GM12878 (cell line): ENCODE data around the gene HTD2. TPM values are rescaled to one million over a fixed set of nuclear protein-coding genes. Genes with fewer than 3 reads are reported as not detected.

Source experiments
- ATAC-seq: fragments of 200-7000 bp; cut with Tn5 transposase; 3 replicates; pipeline ENCODE4 v1.9.1; 2020; ENCODE audit warnings: mild to moderate bottlenecking, moderate library complexity
- BruUV-seq: library from RNA; stranded (reverse); fragments of 400-500 nt; replicated peaks from 2 replicates; lab custom pipeline; 2021; lab: Mats Ljungman, UMichigan
- CTCF ChIA-PET: fragments of 300-600 bp; sonication (Branson Sonifier 250); formaldehyde crosslinking; extraction: SDS; loops from one replicate; lab custom pipeline; 2021; ENCODE audit warnings: inconsistent platforms; lab: Yijun Ruan, JAX
- POLR2A ChIA-PET: fragments of 350-600 bp; formaldehyde crosslinking; extraction: SDS; loops from one replicate; lab custom pipeline; 2021; ENCODE audit warnings: inconsistent platforms; lab: Charles Lee
- RAD21 ChIA-PET: fragments of 300-600 bp; sonication (Branson Sonifier 250); formaldehyde crosslinking; loops from one replicate; lab custom pipeline; 2023; ENCODE audit warnings: antibody characterized with exemption; ENCODE audit not compliant: unreplicated experiment; lab: Charles Lee
- SMC1A ChIA-PET: fragments of 300-600 bp; sonication (Branson Sonifier 250); formaldehyde crosslinking; loops from one replicate; lab custom pipeline; 2023; ENCODE audit not compliant: unreplicated experiment, uncharacterized antibody; lab: Charles Lee
- DNase-seq: peaks from one replicate; pipeline ENCODE4 v3.0.0-alpha.2; 2011; ENCODE audit warnings: low read depth, low spot score
- FAIRE-seq: peaks from 3 replicates; lab custom pipeline; 2011; peaks lifted over from hg19 to GRCh38; lab: Jason Lieb, UNC
- H2AFZ ChIP-seq: 2 replicates; pipeline ENCODE4 v1.6.0; 2011; ENCODE audit warnings: low read depth, low read length, control low read depth; ENCODE audit not compliant: control insufficient read depth
- H3K27ac ChIP-seq: 2 replicates; pipeline ENCODE4 v1.5.1; 2011; ENCODE audit warnings: control low read depth; ENCODE audit not compliant: control insufficient read depth, insufficient read depth
- H3K27me3 ChIP-seq, 2 experiments: replicated peaks in 1 of 2; 2 replicates each; pipeline versions ENCODE4 v1.6.0 to v1.6.1; 2011; ENCODE audit warnings: low read length in 1 of 2; ENCODE audit not compliant: control insufficient read depth in 2 of 2, insufficient read depth in 2 of 2
- H3K36me3 ChIP-seq, 2 experiments: 2 replicates each; pipeline ENCODE4 v1.5.1; 2011; ENCODE audit warnings: low read length in 1 of 2; ENCODE audit not compliant: control insufficient read depth in 2 of 2, insufficient read depth in 2 of 2
- H3K4me1 ChIP-seq: 2 replicates; pipeline ENCODE4 v1.6.1; 2011; ENCODE audit warnings: mild to moderate bottlenecking, low read length, moderate library complexity, mixed read lengths; ENCODE audit not compliant: control insufficient read depth, insufficient read depth
- H3K4me2 ChIP-seq: 2 replicates; pipeline ENCODE4 v1.6.0; 2011; ENCODE audit warnings: control low read depth; ENCODE audit not compliant: control insufficient read depth, insufficient read depth
- H3K4me3 ChIP-seq: fragments of 200-600 bp; sonication (generic); 2 replicates; pipeline ENCODE4 v1.5.1; 2016
- H3K79me2 ChIP-seq: 2 replicates; pipeline ENCODE4 v1.6.0; 2011; ENCODE audit warnings: low read length; ENCODE audit not compliant: control insufficient read depth, insufficient read depth
- H3K9ac ChIP-seq: 2 replicates; pipeline ENCODE4 v1.8.0; 2011; ENCODE audit warnings: low read length, control low read depth, mixed read lengths; ENCODE audit not compliant: control insufficient read depth, insufficient read depth
- H3K9me3 ChIP-seq: replicated peaks from 3 replicates; pipeline ENCODE4 v1.5.1; 2011; ENCODE audit warnings: mild to moderate bottlenecking, low read length; ENCODE audit not compliant: control insufficient read depth, insufficient read depth
- H4K20me1 ChIP-seq: 2 replicates; pipeline ENCODE4 v1.6.0; 2011; ENCODE audit not compliant: control insufficient read depth, insufficient read depth
- RAD21 ChIP-seq: IDR thresholded peaks from 2 replicates; pipeline ENCODE4 v1.6.1; 2011; ENCODE audit warnings: mild to moderate bottlenecking, low read depth, low read length, moderate library complexity; ENCODE audit not compliant: insufficient read depth
- WGBS: methylation state at CpG from one replicate; pipeline ENCODE4 v1.1.6; 2016; ENCODE audit warnings: low lambda C conversion rate; ENCODE audit not compliant: insufficient replicate concordance, insufficient coverage; ENCODE audit errors: missing lambda C conversion rate; 5-methylcytosine and 5-hydroxymethylcytosine counted together
- in situ Hi-C: fragments of 300-500 bp; cut with MboI; formaldehyde crosslinking; loops from 9 replicates; pipeline ENCODE4 v1.14.3; 2018; ENCODE audit warnings: mixed read lengths
- intact Hi-C: fragments of 100-400 bp; cut with micrococcal nuclease; formaldehyde crosslinking; loops from one replicate; pipeline ENCODE4 v1.14.2; 2022; ENCODE audit not compliant: unreplicated experiment
- polyA plus RNA-seq, 11 experiments: library from polyadenylated mRNA; depleted of rRNA in 4 of 11; unstranded in 6 of 11; stranded (reverse) in 5 of 11; fragments of >200 nt; fragmentation: Nextera tagmentation in 4 of 11; fragmentation: Illumina TruSeq in 1 of 11; extraction: Ambion mirVana in 4 of 11; extraction: Trizol in 1 of 11; gene quantifications; 1 replicate in 1 of 11; 2 replicates in 10 of 11; pipeline versions ENCODE4 v1.2.1 to v1.2.3, GENCODE V29; 2011 to 2016; ENCODE audit warnings: inconsistent platforms in 2 of 11, missing spikeins in 2 of 11, low read depth in 1 of 11
- total RNA-seq, 4 experiments: library from RNA; depleted of rRNA in 3 of 4; stranded (reverse); fragments of >200 nt in 3 of 4; fragmentation: Illumina TruSeq in 1 of 4; extraction: Trizol in 1 of 4; gene quantifications; 2 replicates each; pipeline versions ENCODE4 v1.2.1 to v1.2.3, GENCODE V29; 2013 to 2021
- TF ChIP-seq, protein P1 (sequence below): fragments of 450-650 bp; IDR thresholded peaks from 2 replicates; pipeline ENCODE4 v1.6.1; 2016; ENCODE audit warnings: mild to moderate bottlenecking

HTD2 gene
- total and polyA plus RNA-seq, 10 of the 15 experiments (the other 5 are each of a cell fraction or from before 2014, with no cell fraction given), result 5.9 to 24.7 (median 9.5) TPM

DNA sequence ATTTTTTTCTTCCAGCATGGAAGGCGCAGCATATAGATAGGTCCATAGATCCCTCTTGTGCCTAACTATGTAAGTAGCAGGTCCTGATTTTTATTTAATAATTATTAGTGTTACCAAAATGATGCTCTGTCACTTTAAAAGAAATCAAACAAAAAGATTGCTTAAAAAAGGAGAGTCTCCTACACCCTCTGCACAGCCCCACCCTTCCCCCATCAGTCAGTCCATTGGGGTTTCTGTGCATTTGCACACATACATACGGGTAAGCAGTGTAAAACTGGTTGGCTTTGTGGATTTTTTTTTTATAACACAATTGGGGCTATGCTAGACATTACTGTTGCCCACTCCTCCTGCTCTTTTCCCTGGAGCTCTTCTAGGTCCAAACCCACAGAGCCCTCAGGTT, 7.2 kb upstream of the HTD2 start:
- no TSS peak for BruUV-seq
- Histone ChIP-seq H3K4me2 (no peak overlapping the region), H3K27ac (no peak overlapping the region), H4K20me1 (no peaks in the 10 kb centered on the region), H3K4me1 (no peaks in the 10 kb centered on the region), H3K9me3 (no peaks in the 10 kb centered on the region; the same call in 2 of the 3 replicates), H3K36me3 (peaks cover 0 to 1% of the 10 kb centered on the region in 2 experiments; a peak in 1 of 4 replicates), H3K9ac (no peak overlapping the region), H3K79me2 (no peaks in the 10 kb centered on the region), H2AFZ (no peak overlapping the region), H3K4me3 (no peak overlapping the region), H3K27me3 (no peaks in the 10 kb centered on the region; a peak in 1 of 4 replicates)
- CTCF ChIA-PET, result interaction anchor here (1.2 to 15.5 kb wide), 13 partner anchors 9 to 124 kb away, joined by 3 to 503 read pairs (median 7); partner anchors contain the start of gene DNASE1L3
- intact Hi-C loops (loop anchor here (5.0 kb wide), 1 partner anchor 62 kb away; the partner anchor contains the start of gene ABHD6), in situ Hi-C loops (no loop called here)
- DNase-seq (no peak), FAIRE-seq (no peak), ATAC-seq (0 out of 3 replicates have a peak, but pooled peaks have one; percentile 18)
- SMC1A ChIA-PET, result interaction anchor here (1.1 to 6.6 kb wide), 10 partner anchors 26 to 121 kb away, joined by 3 to 127 read pairs (median 4); no protein-coding TSS in a partner anchor
- 0 out of 2 replicates have a peak, but pooled peaks have one; percentile 2 for TF ChIP-seq RAD21
- TF ChIP-seq, protein P1, sequence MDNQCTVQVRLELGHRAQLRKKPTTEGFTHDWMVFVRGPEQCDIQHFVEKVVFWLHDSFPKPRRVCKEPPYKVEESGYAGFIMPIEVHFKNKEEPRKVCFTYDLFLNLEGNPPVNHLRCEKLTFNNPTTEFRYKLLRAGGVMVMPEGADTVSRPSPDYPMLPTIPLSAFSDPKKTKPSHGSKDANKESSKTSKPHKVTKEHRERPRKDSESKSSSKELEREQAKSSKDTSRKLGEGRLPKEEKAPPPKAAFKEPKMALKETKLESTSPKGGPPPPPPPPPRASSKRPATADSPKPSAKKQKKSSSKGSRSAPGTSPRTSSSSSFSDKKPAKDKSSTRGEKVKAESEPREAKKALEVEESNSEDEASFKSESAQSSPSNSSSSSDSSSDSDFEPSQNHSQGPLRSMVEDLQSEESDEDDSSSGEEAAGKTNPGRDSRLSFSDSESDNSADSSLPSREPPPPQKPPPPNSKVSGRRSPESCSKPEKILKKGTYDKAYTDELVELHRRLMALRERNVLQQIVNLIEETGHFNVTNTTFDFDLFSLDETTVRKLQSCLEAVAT, result no peak
- RAD21 ChIA-PET, result interaction anchor here (0.9 to 6.3 kb wide), 9 partner anchors 9 to 120 kb away, joined by 3 to 106 read pairs (median 8); partner anchors contain the start of gene ABHD6
- POLR2A ChIA-PET, result no interaction called here
- 44% methylated on average over 2 of the region's 2 CpGs for WGBS
